ENCODE measurements around the gene TCF3.

GRCh38 chr19:1563251-1563650 is 89.2 kb downstream of the TCF3 start:
- TF ChIP-seq YY1 (IDR thresholded peaks at IDR 0.05; ENCODE audit: insufficient read depth, insufficient read length) = no peak
- no peak for TF ChIP-seq SUZ12 (IDR thresholded peaks at IDR 0.05; ENCODE audit: extremely low read depth, insufficient read depth, insufficient read length)
- no peak for TF ChIP-seq ZNF274 (IDR thresholded peaks at IDR 0.05; ENCODE audit: low read depth, low read length)
